ENCODE data around the gene BICRA. TPM values are rescaled to one million over a fixed set of nuclear protein-coding genes. Genes with fewer than 3 reads are reported as not detected.

The BICRA gene
- polyA plus RNA-seq, 1 of the 3 experiments (the other 2 are of a cell fraction): 1.4 TPM

DNA sequence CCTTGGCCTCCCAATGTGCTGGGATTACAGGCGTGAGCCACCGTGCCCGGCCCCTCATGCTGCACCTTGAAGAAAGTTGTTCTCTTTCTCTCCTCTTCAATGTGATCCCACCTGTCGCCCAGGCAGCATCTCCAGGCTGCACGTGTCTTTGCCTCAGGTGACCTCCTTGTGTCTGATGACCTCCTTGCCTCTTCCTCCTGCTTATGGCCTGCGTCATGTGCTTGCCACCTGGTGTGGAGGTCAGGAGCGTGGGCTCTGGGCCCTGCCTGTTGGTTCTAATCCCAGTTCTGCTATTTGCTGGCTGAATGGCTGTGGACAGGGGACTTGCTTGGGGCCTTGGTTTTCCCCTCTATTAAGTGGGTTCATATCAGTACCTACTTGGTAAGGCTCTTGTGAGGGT, 6.3 kb downstream of the BICRA start:
- Histone ChIP-seq H3K36me3 (replicated peaks in 1 of 2; ENCODE audit: control insufficient read depth in 1 of 2, insufficient read depth in 2 of 2, low read length in 1 of 2) (peaks cover 0 to 4% of the 10 kb centered on the region in 2 experiments), H3F3A (replicated peaks; ENCODE audit: insufficient read depth) (peaks cover 14% of the 10 kb centered on the region), H3K27ac (ENCODE audit: low read depth in 2 of 2, low read length in 1 of 2) (no peak overlapping the region), H2AFZ (ENCODE audit: low read depth) (no peak overlapping the region), H3K9ac (no peak overlapping the region), H3K4me1 (ENCODE audit: control insufficient read depth in 1 of 2, insufficient read depth in 2 of 2, low read depth in 1 of 2, low read length in 1 of 2) (peaks cover 26 to 27% of the 10 kb centered on the region in 2 experiments; a peak in 2 of 4 replicates), H3K9me3 (no peaks in the 10 kb centered on the region), H3K4me2 (no peak overlapping the region), H3K79me2 (ENCODE audit: insufficient read depth) (peaks cover 99% of the 10 kb centered on the region), H3K27me3 (ENCODE audit: insufficient read depth) (no peaks in the 10 kb centered on the region), H4K20me1 (ENCODE audit: insufficient read depth) (peaks cover 73% of the 10 kb centered on the region), H3K4me3 (ENCODE audit: low read depth in 2 of 2, low read length in 1 of 2) (no peak overlapping the region), H3K9me2 (no peaks in the 10 kb centered on the region)
- 96% methylated on average over 4 of the region's 7 CpGs for WGBS (ENCODE audit: low lambda C conversion rate)
- ChIA-PET CTCF (interaction anchor here (1.0 kb wide), 2 partner anchors 11 to 83 kb away, joined by 3 read pairs; no protein-coding TSS in a partner anchor), POLR2A (no interaction called here)
- TF ChIP-seq RFX5 (IDR thresholded peaks at IDR 0.05; ENCODE audit: low read length) (no peak), FOXJ3 (CRISPR knock-in tag; IDR thresholded peaks at IDR 0.05) (no peak), POLR2AphosphoS5 (IDR thresholded peaks at IDR 0.05; ENCODE audit: low read depth, low read length) (no peak), GABPA (IDR thresholded peaks at IDR 0.05; ENCODE audit: low read depth) (no peak), SMC3 (IDR thresholded peaks at IDR 0.05; ENCODE audit: low read depth, low read length) (no peak), ZBTB33 (IDR thresholded peaks at IDR 0.05; ENCODE audit: borderline replicate concordance, low read depth) (no peak), JUND (IDR thresholded peaks at IDR 0.05) (no peak)
- DNase-seq: no peak

DNA sequence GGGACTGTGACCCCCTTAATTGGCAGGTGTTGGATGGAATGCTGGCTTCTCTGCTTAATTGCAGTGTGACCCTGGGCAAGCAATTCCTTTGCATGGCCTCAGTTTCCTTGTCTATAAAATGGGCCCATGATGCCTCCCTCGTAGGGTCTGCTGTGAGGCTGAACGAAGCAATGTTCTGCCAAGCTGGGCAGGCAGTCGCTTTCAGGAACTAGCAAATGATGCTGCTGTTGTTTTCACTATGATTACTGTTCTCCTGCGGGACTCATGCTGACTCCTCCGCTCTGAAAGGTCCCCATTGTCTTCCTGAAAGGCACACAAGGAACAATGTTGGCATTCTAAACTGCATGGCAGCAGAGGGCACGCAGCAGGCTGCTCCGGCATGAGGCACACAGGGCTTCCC, 6.8 kb downstream of the BICRA start:
- Histone ChIP-seq H2AFZ (ENCODE audit: low read depth) (no peak overlapping the region), H3K27me3 (ENCODE audit: insufficient read depth) (no peaks in the 10 kb centered on the region), H3K36me3 (replicated peaks in 1 of 2; ENCODE audit: control insufficient read depth in 1 of 2, insufficient read depth in 2 of 2, low read length in 1 of 2) (peaks cover 0 to 4% of the 10 kb centered on the region in 2 experiments), H3K4me1 (ENCODE audit: control insufficient read depth in 1 of 2, insufficient read depth in 2 of 2, low read depth in 1 of 2, low read length in 1 of 2) (peaks cover 22 to 23% of the 10 kb centered on the region in 2 experiments; a peak in 2 of 4 replicates), H4K20me1 (ENCODE audit: insufficient read depth) (peaks cover 74% of the 10 kb centered on the region), H3K4me2 (no peak overlapping the region), H3K9me3 (no peaks in the 10 kb centered on the region), H3K79me2 (ENCODE audit: insufficient read depth) (peaks cover 99% of the 10 kb centered on the region), H3F3A (replicated peaks; ENCODE audit: insufficient read depth) (peaks cover 11% of the 10 kb centered on the region), H3K4me3 (ENCODE audit: low read depth in 2 of 2, low read length in 1 of 2) (no peak overlapping the region), H3K27ac (ENCODE audit: low read depth in 2 of 2, low read length in 1 of 2) (no peak overlapping the region), H3K9me2 (no peaks in the 10 kb centered on the region), H3K9ac (no peak overlapping the region)
- POLR2A ChIA-PET: no interaction called here
- DNase-seq: no peak
- WGBS (ENCODE audit: low lambda C conversion rate): 92% methylated on average over 7 of the region's 7 CpGs
- CTCF ChIA-PET: no interaction called here
- TF ChIP-seq SIN3A (IDR thresholded peaks at IDR 0.05; ENCODE audit: borderline replicate concordance, low read depth, low read length) (no peak), FOSL2 (IDR thresholded peaks at IDR 0.05; ENCODE audit: borderline replicate concordance, low read depth) (no peak), RCOR1 (IDR thresholded peaks at IDR 0.05; ENCODE audit: low read length) (no peak), ELF1 (IDR thresholded peaks at IDR 0.05) (no peak), CTCF (IDR thresholded peaks at IDR 0.05) (no peak), POLR2AphosphoS5 (IDR thresholded peaks at IDR 0.05; ENCODE audit: low read depth, low read length) (no peak), USF2 (IDR thresholded peaks at IDR 0.05; ENCODE audit: borderline replicate concordance, low read depth, low read length) (no peak), TEAD4 (IDR thresholded peaks at IDR 0.05; ENCODE audit: borderline replicate concordance, insufficient read depth) (no peak), GATA2 (CRISPR knock-in tag; IDR thresholded peaks at IDR 0.05) (no peak), FOXJ3 (CRISPR knock-in tag; IDR thresholded peaks at IDR 0.05) (no peak), EZH2phosphoT487 (IDR thresholded peaks at IDR 0.05; ENCODE audit: borderline replicate concordance, low read depth) (no peak), EP300 (IDR thresholded peaks at IDR 0.05; ENCODE audit: borderline replicate concordance in 1 of 2, low read depth in 1 of 2, low read length in 1 of 2) (no peak), SMC3 (IDR thresholded peaks at IDR 0.05; ENCODE audit: low read depth, low read length) (no peak), RFX5 (IDR thresholded peaks at IDR 0.05; ENCODE audit: low read length) (no peak), NFIC (IDR thresholded peaks at IDR 0.05; ENCODE audit: borderline replicate concordance) (no peak)
- TF ChIP-seq, protein P1, sequence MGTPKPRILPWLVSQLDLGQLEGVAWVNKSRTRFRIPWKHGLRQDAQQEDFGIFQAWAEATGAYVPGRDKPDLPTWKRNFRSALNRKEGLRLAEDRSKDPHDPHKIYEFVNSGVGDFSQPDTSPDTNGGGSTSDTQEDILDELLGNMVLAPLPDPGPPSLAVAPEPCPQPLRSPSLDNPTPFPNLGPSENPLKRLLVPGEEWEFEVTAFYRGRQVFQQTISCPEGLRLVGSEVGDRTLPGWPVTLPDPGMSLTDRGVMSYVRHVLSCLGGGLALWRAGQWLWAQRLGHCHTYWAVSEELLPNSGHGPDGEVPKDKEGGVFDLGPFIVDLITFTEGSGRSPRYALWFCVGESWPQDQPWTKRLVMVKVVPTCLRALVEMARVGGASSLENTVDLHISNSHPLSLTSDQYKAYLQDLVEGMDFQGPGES (IDR thresholded peaks at IDR 0.05; ENCODE audit: low read depth, low read length): no peak

All from SK-N-SH (cell line).